IMR-90 (cell line): ENCODE data around the gene FJX1.

Experiments used
- CTCF ChIP-seq: conservative IDR thresholded peaks from 2 replicates; pipeline ENCODE4 v1.5.1; 2012; ENCODE audit warnings: mild to moderate bottlenecking, low read depth, low read length, improper control_type of control experiment
- RFX5 ChIP-seq: IDR thresholded peaks from 2 replicates; pipeline ENCODE4 v1.8.0; 2012; ENCODE audit warnings: low read depth, mild to moderate bottlenecking, low read length, moderate library complexity

GRCh38 chr11:35635933-35636332 is 17.7 kb downstream of the FJX1 start:
- TF ChIP-seq CTCF (no peak), RFX5 (no peak)
